ENCODE measurements around the gene TMEM98.

GRCh38 chr17:32896647-32897258 is 31.2 kb upstream of the TMEM98 start:
- TF ChIP-seq POLR2A (IDR thresholded peaks at IDR 0.05) (no peak), CTCF (IDR thresholded peaks at IDR 0.05) (no peak)
